Measurements from ENCODE around the gene SP9.
"Not testable (repeated sequence)": the region's sequence is repeated elsewhere in the genome, so short reads cannot be mapped to it uniquely, and the experiment has no call there.

The SP9 gene

GRCh38 chr2:174343623-174344455 is 9.1 kb downstream of the SP9 start:
- no peak for DNase-seq

GRCh38 chr2:174344716-174345461 is 10.1 kb downstream of the SP9 start:
- no peak for DNase-seq

GRCh38 chr2:174350018-174350417 is 15.3 kb downstream of the SP9 start:
- DNase-seq: no peak

- no peak for DNase-seq
Measured at GRCh38 chr2:174350593-174351181, 15.9 kb downstream of the SP9 start.

GRCh38 chr2:174353004-174353403 is 18.2 kb downstream of the SP9 start:
- DNase-seq: no peak

GRCh38 chr2:174356347-174356746 is 21.6 kb downstream of the SP9 start:
- no peak for DNase-seq

GRCh38 chr2:174359663-174360062 is 24.9 kb downstream of the SP9 start:
- not testable (repeated sequence) for DNase-seq

- no peak for DNase-seq
Measured at GRCh38 chr2:174362949-174363348, 28.2 kb downstream of the SP9 start.

- DNase-seq: not testable (repeated sequence)
Measured at GRCh38 chr2:174363492-174364225, 28.9 kb downstream of the SP9 start.

GRCh38 chr2:174364628-174365027 is 29.9 kb downstream of the SP9 start:
- DNase-seq: no peak

- DNase-seq: no peak
Measured at GRCh38 chr2:174365571-174365970, 30.8 kb downstream of the SP9 start.

GRCh38 chr2:174368691-174369090 is 33.9 kb downstream of the SP9 start:
- DNase-seq: no peak

GRCh38 chr2:174376967-174377366 is 42.2 kb downstream of the SP9 start:
- no peak for DNase-seq

GRCh38 chr2:174383796-174384195 is 49.0 kb downstream of the SP9 start:
- DNase-seq: no peak

GRCh38 chr2:174385201-174385600 is 50.4 kb downstream of the SP9 start:
- no peak for DNase-seq
